ENCODE data around the gene ZNRF3.

DNA sequence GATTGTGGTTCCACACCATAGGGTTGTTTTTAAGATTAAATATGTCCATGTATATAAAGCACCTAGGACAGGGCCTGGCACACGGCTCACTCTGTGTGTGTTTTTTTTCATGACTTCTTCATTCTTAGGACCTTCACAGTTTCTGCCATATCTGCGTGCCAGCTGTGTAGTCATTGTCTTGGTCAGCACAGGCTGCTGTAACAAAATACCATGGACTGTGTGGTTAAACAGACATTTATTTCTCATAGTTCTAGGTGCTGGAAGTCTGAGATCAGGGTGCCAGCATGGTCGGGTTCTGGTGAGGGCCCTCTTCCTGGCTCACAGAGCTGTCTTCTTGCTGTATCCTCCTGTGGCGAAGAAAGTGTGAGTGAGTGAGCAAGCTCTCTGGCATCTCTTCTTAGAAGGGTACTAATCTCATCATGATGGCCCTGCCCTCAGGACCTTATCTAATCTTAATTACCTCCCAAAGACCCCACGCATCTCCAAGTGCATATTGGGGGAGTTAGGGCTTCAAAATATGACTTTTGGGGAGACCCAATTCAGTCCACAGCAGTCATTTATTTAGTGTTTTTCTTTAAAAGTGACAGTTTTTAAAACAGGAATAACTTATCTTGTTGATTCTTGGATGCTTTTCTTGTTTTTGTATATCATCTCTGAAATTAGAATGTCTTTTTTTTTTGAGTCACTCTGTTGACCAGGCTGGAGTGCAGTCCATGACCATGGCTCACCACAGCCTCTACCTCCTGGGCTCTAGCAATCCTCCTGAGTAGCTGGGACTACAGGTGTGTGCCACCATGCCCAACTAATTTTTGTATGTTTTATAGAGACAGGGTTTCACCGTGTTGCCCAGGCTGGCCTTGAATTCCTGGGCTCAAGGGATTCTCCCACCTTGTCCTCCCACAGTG, 70.9 kb downstream of the ZNRF3 start:
- TF ChIP-seq ZNF274 (IDR thresholded peaks at IDR 0.05; ENCODE audit: low read depth, low read length) (no peak), SUZ12 (IDR thresholded peaks at IDR 0.05; ENCODE audit: extremely low read depth, insufficient read depth, insufficient read length) (no peak)

Data from NT2/D1 (cell line).